Right lobe of liver (tissue), 6 donors: ENCODE measurements around the gene ALS2CL. TPM values are rescaled to one million over a fixed set of nuclear protein-coding genes. Genes with fewer than 3 reads are reported as not detected.

Experiments
- ATAC-seq, 4 donors: fragments of 200-7000 bp; cut with Tn5 transposase; one replicate each; pipeline ENCODE4 v1.9.1; 2020; ENCODE audit warnings: mild to moderate bottlenecking in 4 of 4, moderate library complexity in 4 of 4
- DNase-seq, 3 donors: peaks; one replicate each; pipeline ENCODE4 v3.0.0-alpha.2; 2020
- H3K27ac ChIP-seq, 3 donors: fragments of 200-600 bp; one replicate each; pipeline ENCODE4 v1.8.0; 2022
- H3K27me3 ChIP-seq, 2 donors: fragments of 200-600 bp; one replicate each; pipeline ENCODE4 v1.8.0; 2022
- H3K36me3 ChIP-seq, 4 donors: fragments of 200-600 bp; sonication (generic) in 1 of 4; one replicate each; pipeline versions ENCODE4 v1.5.1 to v1.8.0; 2017 to 2022; ENCODE audit warnings: control low read depth in 1 of 4
- H3K4me1 ChIP-seq, 4 donors: fragments of 200-600 bp; sonication (generic) in 1 of 4; one replicate each; pipeline versions ENCODE4 v1.5.1 to v1.8.0; 2017 to 2022; ENCODE audit warnings: control low read depth in 1 of 4
- H3K4me3 ChIP-seq, 3 donors: fragments of 200-600 bp; one replicate each; pipeline ENCODE4 v1.8.0; 2022
- H3K9me3 ChIP-seq, 4 donors: fragments of 200-600 bp; sonication (generic) in 1 of 4; one replicate each; pipeline versions ENCODE4 v1.5.1 to v1.8.0; 2017 to 2022; ENCODE audit warnings: control low read depth in 1 of 4
- CTCF ChIP-seq, 4 donors: fragments of 200-600 bp in 3 of 4; fragments of 450-650 bp in 1 of 4; IDR thresholded peaks; one replicate each; pipeline versions ENCODE4 v1.5.1 to v1.8.0; 2016 to 2022; ENCODE audit warnings: antibody characterized with exemption in 4 of 4, mild to moderate bottlenecking in 2 of 4
- POLR2A ChIP-seq: fragments of 450-650 bp; IDR thresholded peaks from one replicate; pipeline ENCODE4 v1.6.1; 2017; ENCODE audit warnings: antibody characterized with exemption, mild to moderate bottlenecking
- WGBS: methylation state at CpG from one replicate; pipeline ENCODE4 v1.1.6; 2018; ENCODE audit warnings: low coverage, low lambda C conversion rate; ENCODE audit not compliant: insufficient coverage; ENCODE audit errors: missing lambda C conversion rate; 5-methylcytosine and 5-hydroxymethylcytosine counted together
- intact Hi-C, 2 donors: fragments of 100-400 bp; cut with DNase I; formaldehyde crosslinking; loops; one replicate each; pipeline versions ENCODE4 v1.11.2 to v1.14.1; 2022
- total RNA-seq, 6 experiments: library from RNA; depleted of rRNA in 2 of 6; stranded (reverse); fragments of >200 nt in 2 of 6; fragmentation: NEBNext Ultra II Directional in 3 of 6; extraction: Animal tissue kit (Norgen Biotek cat#: 25700) in 3 of 6; gene quantifications; one replicate each; pipeline versions ENCODE4 v1.1.0 to v1.2.4, GENCODE V29; 2016 to 2023
- donor health status: DM: no; HTN: yes; CAD: no.
- donor health status: DM: no; HTN: no; CAD: no.
- donor health status: DM: no; HTN: no; CAD: no.
- donor health status: DM: no; HTN: yes; CAD: no.
- donor health status: DM: no; HTN: yes; CAD: no.

ALS2CL gene
- total RNA-seq, 6 experiments from 2014 or later = 12.3 to 19.1 (median 15.9) TPM

- intact Hi-C loops = no loop called here
- no peak overlapping the region for H3K27ac ChIP-seq
- no peak for ATAC-seq
- no peaks in the 10 kb centered on the region for H3K27me3 ChIP-seq
- H3K4me3 ChIP-seq = no peak overlapping the region
- H3K9me3 ChIP-seq = no peaks in the 10 kb centered on the region
- no peaks in the 10 kb centered on the region for H3K36me3 ChIP-seq
- WGBS = 62% methylated on average over 1 of the region's 1 CpG
- TF ChIP-seq CTCF (IDR thresholded peaks at IDR 0.05) (no peak), POLR2A (no peak)
- no peaks in the 10 kb centered on the region for H3K4me1 ChIP-seq
- DNase-seq = no peak
These were observed 49.8 kb downstream of the ALS2CL start for GRCh38 chr3:46643701-46644100.

GRCh38 chr3:46642971-46643370 lies 50.5 kb downstream of the ALS2CL start:
- Histone ChIP-seq H3K36me3 (no peaks in the 10 kb centered on the region), H3K27ac (no peak overlapping the region), H3K4me3 (no peak overlapping the region), H3K27me3 (no peaks in the 10 kb centered on the region), H3K9me3 (no peaks in the 10 kb centered on the region), H3K4me1 (no peaks in the 10 kb centered on the region)
- 79% methylated on average over 5 of the region's 6 CpGs for WGBS
- no peak for ATAC-seq
- TF ChIP-seq POLR2A (no peak), CTCF (IDR thresholded peaks at IDR 0.05) (no peak)
- DNase-seq = no peak
- intact Hi-C loops = no loop called here

GRCh38 chr3:46640927-46641326 lies 52.6 kb downstream of the ALS2CL start:
- Histone ChIP-seq H3K27ac (no peak overlapping the region), H3K27me3 (no peaks in the 10 kb centered on the region), H3K4me3 (no peak overlapping the region), H3K9me3 (no peaks in the 10 kb centered on the region), H3K36me3 (no peaks in the 10 kb centered on the region), H3K4me1 (no peaks in the 10 kb centered on the region)
- no peak for DNase-seq
- ATAC-seq = no peak
- TF ChIP-seq POLR2A (no peak), CTCF (IDR thresholded peaks at IDR 0.05) (no peak)
- 21% methylated on average over 2 of the region's 3 CpGs for WGBS
- intact Hi-C loops = no loop called here

GRCh38 chr3:46639221-46639620 lies 54.3 kb downstream of the ALS2CL start:
- Histone ChIP-seq H3K9me3 (no peaks in the 10 kb centered on the region), H3K27ac (no peak overlapping the region), H3K27me3 (no peaks in the 10 kb centered on the region), H3K4me1 (peaks cover 0 to 11% (median 2%) of the 10 kb centered on the region in 4 donors), H3K36me3 (no peaks in the 10 kb centered on the region), H3K4me3 (no peak overlapping the region)
- TF ChIP-seq POLR2A (no peak), CTCF (IDR thresholded peaks at IDR 0.05) (no peak)
- no peak for ATAC-seq
- DNase-seq = no peak
- intact Hi-C loops = no loop called here

- Histone ChIP-seq H3K27me3 (no peaks in the 10 kb centered on the region), H3K4me1 (peaks cover 0 to 23% (median 5%) of the 10 kb centered on the region in 4 donors), H3K4me3 (no peak overlapping the region), H3K9me3 (no peaks in the 10 kb centered on the region), H3K27ac (no peak overlapping the region), H3K36me3 (no peaks in the 10 kb centered on the region)
- 41% methylated on average over 3 of the region's 3 CpGs for WGBS
- intact Hi-C loops = no loop called here
- DNase-seq (peak; percentile 66 to 74 (median 74)), ATAC-seq (peak in 3 of 4 donors; percentile 27 to 47 (median 39))
- no peak for TF ChIP-seq CTCF (IDR thresholded peaks at IDR 0.05)
- TF ChIP-seq POLR2A = no peak
These were observed 58.6 kb downstream of the ALS2CL start for GRCh38 chr3:46634856-46635255.
